WTC11 (cell line): ENCODE results near the gene AIFM2. TPM values are rescaled to one million over a fixed set of nuclear protein-coding genes. Genes with fewer than 3 reads are reported as not detected.

Experiments
- ATAC-seq: fragments of 200-7000 bp; cut with Tn5 transposase; 2 replicates; pipeline ENCODE4 v1.10.0; 2021; ENCODE audit warnings: mild to moderate bottlenecking, moderate library complexity
- CTCF ChIA-PET: fragments of 300-600 bp; sonication (Branson Sonifier 250); formaldehyde crosslinking; loops from one replicate; lab custom pipeline; 2021; ENCODE audit warnings: antibody characterized with exemption; lab: Charles Lee
- POLR2A ChIA-PET: fragments of 350-600 bp; sonication (Branson Sonifier 250); formaldehyde crosslinking; loops from one replicate; lab custom pipeline; 2021; ENCODE audit warnings: antibody characterized with exemption; lab: Charles Lee
- DNase-seq: peaks from one replicate; pipeline ENCODE4 v3.0.0; 2021; ENCODE audit warnings: low spot score
- H3K27ac Mint-ChIP-seq: 2 replicates; pipeline ENCODE4 v1.8.0; 2021; ENCODE audit warnings: mixed read lengths
- H3K27me3 Mint-ChIP-seq: 2 replicates; pipeline ENCODE4 v1.8.0; 2021; ENCODE audit warnings: low read depth, mild to moderate bottlenecking, moderate library complexity, mixed read lengths
- H3K36me3 Mint-ChIP-seq: 2 replicates; pipeline ENCODE4 v1.8.0; 2021; ENCODE audit warnings: mixed read lengths
- H3K4me1 Mint-ChIP-seq: 2 replicates; pipeline ENCODE4 v1.8.0; 2022; ENCODE audit warnings: mixed read lengths
- H3K4me3 Mint-ChIP-seq: 2 replicates; pipeline ENCODE4 v1.8.0; 2021; ENCODE audit warnings: mild to moderate bottlenecking, moderate library complexity, mixed read lengths
- H3K9me3 Mint-ChIP-seq: 2 replicates; pipeline ENCODE4 v1.8.0; 2021; ENCODE audit warnings: mixed read lengths
- CBFB ChIP-seq: sonication (generic); formaldehyde crosslinking; IDR thresholded peaks from 2 replicates; pipeline ENCODE4 v1.8.1; 2022; ENCODE audit warnings: mild to moderate bottlenecking, low read depth, missing genetic modification reagents
- EMX1 ChIP-seq: fragments of 250-450 bp; sonication (Bioruptor Pico); IDR thresholded peaks from 2 replicates; pipeline ENCODE4 v1.8.0; 2021; ENCODE audit warnings: mild to moderate bottlenecking
- ESRRA ChIP-seq: sonication (generic); formaldehyde crosslinking; IDR thresholded peaks from 2 replicates; pipeline ENCODE4 v1.8.1; 2022; ENCODE audit warnings: mild to moderate bottlenecking, missing genetic modification reagents, borderline replicate concordance
- FOXP1 ChIP-seq: sonication (generic); formaldehyde crosslinking; IDR thresholded peaks from 2 replicates; pipeline ENCODE4 v1.8.0; 2022; ENCODE audit warnings: missing genetic modification reagents, mild to moderate bottlenecking, moderate library complexity, borderline replicate concordance
- NR1H2 ChIP-seq: sonication (generic); formaldehyde crosslinking; IDR thresholded peaks from 2 replicates; pipeline ENCODE4 v1.9.0; 2021; ENCODE audit warnings: mild to moderate bottlenecking, moderate library complexity, missing genetic modification reagents
- NR3C1 ChIP-seq: sonication (generic); formaldehyde crosslinking; conservative IDR thresholded peaks from 2 replicates; pipeline ENCODE4 v1.8.1; 2023; ENCODE audit warnings: low read depth, mild to moderate bottlenecking, missing genetic modification reagents
- OVOL2 ChIP-seq: fragments of 250-450 bp; sonication (Bioruptor Pico); IDR thresholded peaks from 2 replicates; pipeline ENCODE4 v1.9.0; 2021; ENCODE audit warnings: mild to moderate bottlenecking, borderline replicate concordance
- SMAD4 ChIP-seq: sonication (generic); formaldehyde crosslinking; IDR thresholded peaks from 2 replicates; pipeline ENCODE4 v1.8.0; 2022; ENCODE audit warnings: mild to moderate bottlenecking, missing genetic modification reagents
- TCF7 ChIP-seq: sonication (generic); formaldehyde crosslinking; IDR thresholded peaks from 2 replicates; pipeline ENCODE4 v1.8.0; 2022; ENCODE audit warnings: mild to moderate bottlenecking, low read depth, missing genetic modification reagents, moderate library complexity
- TEAD4 ChIP-seq: sonication (generic); formaldehyde crosslinking; IDR thresholded peaks from 2 replicates; pipeline ENCODE4 v1.8.0; 2022; ENCODE audit warnings: mild to moderate bottlenecking, missing genetic modification reagents
- ZNF138 ChIP-seq: sonication (generic); formaldehyde crosslinking; conservative IDR thresholded peaks from 2 replicates; pipeline ENCODE4 v1.8.1; 2022; ENCODE audit warnings: mild to moderate bottlenecking, moderate library complexity, missing genetic modification reagents
- ZNF219 ChIP-seq: sonication (generic); formaldehyde crosslinking; IDR thresholded peaks from 2 replicates; pipeline ENCODE4 v1.8.0; 2023; ENCODE audit warnings: missing genetic modification reagents, mild to moderate bottlenecking, borderline replicate concordance
- ZNF232 ChIP-seq: sonication (generic); formaldehyde crosslinking; IDR thresholded peaks from 2 replicates; pipeline ENCODE4 v1.8.0; 2022; ENCODE audit warnings: mild to moderate bottlenecking, missing genetic modification reagents
- ZNF263 ChIP-seq: sonication (generic); formaldehyde crosslinking; IDR thresholded peaks from 2 replicates; pipeline ENCODE4 v1.8.1; 2022; ENCODE audit warnings: low read depth, mild to moderate bottlenecking, moderate library complexity, missing genetic modification reagents
- total RNA-seq: library from RNA; stranded (reverse); gene quantifications from 3 replicates; pipeline ENCODE4 v1.2.3, GENCODE V29; 2021
- TF ChIP-seq, protein P1 (sequence below): fragments of 250-450 bp; sonication (Bioruptor Pico); IDR thresholded peaks from 2 replicates; pipeline ENCODE4 v2.1.2; 2022; ENCODE audit warnings: mild to moderate bottlenecking, moderate library complexity
- TF ChIP-seq, protein P2 (sequence below): sonication (generic); formaldehyde crosslinking; IDR thresholded peaks from 2 replicates; pipeline ENCODE4 v1.8.1; 2023; ENCODE audit warnings: mild to moderate bottlenecking, missing genetic modification reagents, borderline replicate concordance
- TF ChIP-seq, protein P3 (sequence below): fragments of 250-450 bp; sonication (Bioruptor Pico); IDR thresholded peaks from 2 replicates; pipeline ENCODE4 v1.9.0; 2021; ENCODE audit warnings: moderate library complexity, mild to moderate bottlenecking, inconsistent platforms, borderline replicate concordance
- TF ChIP-seq, protein P4 (sequence below): sonication (generic); formaldehyde crosslinking; IDR thresholded peaks from 2 replicates; pipeline ENCODE4 v1.8.1; 2023; ENCODE audit warnings: mild to moderate bottlenecking, moderate library complexity, missing genetic modification reagents
- TF ChIP-seq, protein P5 (sequence below): sonication (generic); formaldehyde crosslinking; IDR thresholded peaks from 2 replicates; pipeline ENCODE4 v1.8.0; 2023; ENCODE audit warnings: missing genetic modification reagents
- TF ChIP-seq, protein P6 (sequence below): fragments of 200-600 bp; IDR thresholded peaks from 2 replicates; pipeline ENCODE4 v1.8.0; 2022; ENCODE audit warnings: antibody characterized with exemption
- TF ChIP-seq, protein P7 (sequence below): sonication (generic); formaldehyde crosslinking; IDR thresholded peaks from 2 replicates; pipeline ENCODE4 v1.8.1; 2022; ENCODE audit warnings: low read depth, missing genetic modification reagents, borderline replicate concordance
- TF ChIP-seq, protein P8 (sequence below): sonication (generic); formaldehyde crosslinking; IDR thresholded peaks from 2 replicates; pipeline ENCODE4 v1.8.1; 2022; ENCODE audit warnings: low read depth, mild to moderate bottlenecking, moderate library complexity, missing genetic modification reagents, borderline replicate concordance

The AIFM2 gene
- total RNA-seq, 1 experiment from 2014 or later: 4.4 TPM

DNA sequence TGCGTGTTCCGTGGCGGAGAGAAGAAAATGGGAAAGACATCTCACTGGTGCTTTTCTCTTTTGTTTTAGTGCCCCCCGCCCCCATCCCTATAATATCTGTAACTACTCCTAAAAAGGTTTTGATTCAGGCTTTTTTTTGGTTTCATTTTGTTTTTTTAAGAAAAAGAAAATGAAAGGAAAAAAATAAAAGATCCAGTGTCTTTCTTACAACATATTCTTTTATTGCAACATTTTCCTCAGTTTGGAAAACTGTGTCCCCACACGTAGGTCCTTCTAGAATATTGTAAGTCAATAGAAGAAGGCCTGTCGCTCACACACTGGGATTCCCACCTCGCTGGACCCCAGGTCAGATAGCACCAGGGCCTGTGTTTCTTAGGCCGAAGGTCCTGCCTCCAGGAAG, 20.6 kb downstream of the AIFM2 start:
- H3K9me3 Mint-ChIP-seq: no peaks in the 10 kb centered on the region
- peaks cover 3% of the 10 kb centered on the region for H3K36me3 Mint-ChIP-seq
- H3K27ac Mint-ChIP-seq: no peak overlapping the region
- no peak for TF ChIP-seq NR1H2 (CRISPR knock-in tag)
- no peak for TF ChIP-seq ZNF219 (CRISPR knock-in tag)
- TF ChIP-seq, protein P1, sequence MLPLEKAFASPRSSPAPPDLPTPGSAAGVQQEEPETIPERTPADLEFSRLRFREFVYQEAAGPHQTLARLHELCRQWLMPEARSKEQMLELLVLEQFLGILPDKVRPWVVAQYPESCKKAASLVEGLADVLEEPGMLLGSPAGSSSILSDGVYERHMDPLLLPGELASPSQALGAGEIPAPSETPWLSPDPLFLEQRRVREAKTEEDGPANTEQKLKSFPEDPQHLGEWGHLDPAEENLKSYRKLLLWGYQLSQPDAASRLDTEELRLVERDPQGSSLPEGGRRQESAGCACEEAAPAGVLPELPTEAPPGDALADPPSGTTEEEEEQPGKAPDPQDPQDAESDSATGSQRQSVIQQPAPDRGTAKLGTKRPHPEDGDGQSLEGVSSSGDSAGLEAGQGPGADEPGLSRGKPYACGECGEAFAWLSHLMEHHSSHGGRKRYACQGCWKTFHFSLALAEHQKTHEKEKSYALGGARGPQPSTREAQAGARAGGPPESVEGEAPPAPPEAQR (CRISPR knock-in tag): no peak
- TF ChIP-seq ZNF138 (CRISPR knock-in tag): no peak
- no peak for TF ChIP-seq OVOL2 (CRISPR knock-in tag)
- TF ChIP-seq, protein P2, sequence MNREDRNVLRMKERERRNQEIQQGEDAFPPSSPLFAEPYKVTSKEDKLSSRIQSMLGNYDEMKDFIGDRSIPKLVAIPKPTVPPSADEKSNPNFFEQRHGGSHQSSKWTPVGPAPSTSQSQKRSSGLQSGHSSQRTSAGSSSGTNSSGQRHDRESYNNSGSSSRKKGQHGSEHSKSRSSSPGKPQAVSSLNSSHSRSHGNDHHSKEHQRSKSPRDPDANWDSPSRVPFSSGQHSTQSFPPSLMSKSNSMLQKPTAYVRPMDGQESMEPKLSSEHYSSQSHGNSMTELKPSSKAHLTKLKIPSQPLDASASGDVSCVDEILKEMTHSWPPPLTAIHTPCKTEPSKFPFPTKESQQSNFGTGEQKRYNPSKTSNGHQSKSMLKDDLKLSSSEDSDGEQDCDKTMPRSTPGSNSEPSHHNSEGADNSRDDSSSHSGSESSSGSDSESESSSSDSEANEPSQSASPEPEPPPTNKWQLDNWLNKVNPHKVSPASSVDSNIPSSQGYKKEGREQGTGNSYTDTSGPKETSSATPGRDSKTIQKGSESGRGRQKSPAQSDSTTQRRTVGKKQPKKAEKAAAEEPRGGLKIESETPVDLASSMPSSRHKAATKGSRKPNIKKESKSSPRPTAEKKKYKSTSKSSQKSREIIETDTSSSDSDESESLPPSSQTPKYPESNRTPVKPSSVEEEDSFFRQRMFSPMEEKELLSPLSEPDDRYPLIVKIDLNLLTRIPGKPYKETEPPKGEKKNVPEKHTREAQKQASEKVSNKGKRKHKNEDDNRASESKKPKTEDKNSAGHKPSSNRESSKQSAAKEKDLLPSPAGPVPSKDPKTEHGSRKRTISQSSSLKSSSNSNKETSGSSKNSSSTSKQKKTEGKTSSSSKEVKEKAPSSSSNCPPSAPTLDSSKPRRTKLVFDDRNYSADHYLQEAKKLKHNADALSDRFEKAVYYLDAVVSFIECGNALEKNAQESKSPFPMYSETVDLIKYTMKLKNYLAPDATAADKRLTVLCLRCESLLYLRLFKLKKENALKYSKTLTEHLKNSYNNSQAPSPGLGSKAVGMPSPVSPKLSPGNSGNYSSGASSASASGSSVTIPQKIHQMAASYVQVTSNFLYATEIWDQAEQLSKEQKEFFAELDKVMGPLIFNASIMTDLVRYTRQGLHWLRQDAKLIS: no peak
- TF ChIP-seq, protein P3, sequence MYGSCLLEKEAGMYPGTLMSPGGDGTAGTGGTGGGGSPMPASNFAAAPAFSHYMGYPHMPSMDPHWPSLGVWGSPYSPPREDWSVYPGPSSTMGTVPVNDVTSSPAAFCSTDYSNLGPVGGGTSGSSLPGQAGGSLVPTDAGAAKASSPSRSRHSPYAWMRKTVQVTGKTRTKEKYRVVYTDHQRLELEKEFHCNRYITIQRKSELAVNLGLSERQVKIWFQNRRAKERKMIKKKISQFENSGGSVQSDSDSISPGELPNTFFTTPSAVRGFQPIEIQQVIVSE: no peak
- no peak for TF ChIP-seq TEAD4 (CRISPR knock-in tag)
- no peak for TF ChIP-seq NR3C1 (CRISPR knock-in tag)
- no peak for TF ChIP-seq TCF7
- no peak for TF ChIP-seq EMX1 (CRISPR knock-in tag)
- TF ChIP-seq, protein P4, sequence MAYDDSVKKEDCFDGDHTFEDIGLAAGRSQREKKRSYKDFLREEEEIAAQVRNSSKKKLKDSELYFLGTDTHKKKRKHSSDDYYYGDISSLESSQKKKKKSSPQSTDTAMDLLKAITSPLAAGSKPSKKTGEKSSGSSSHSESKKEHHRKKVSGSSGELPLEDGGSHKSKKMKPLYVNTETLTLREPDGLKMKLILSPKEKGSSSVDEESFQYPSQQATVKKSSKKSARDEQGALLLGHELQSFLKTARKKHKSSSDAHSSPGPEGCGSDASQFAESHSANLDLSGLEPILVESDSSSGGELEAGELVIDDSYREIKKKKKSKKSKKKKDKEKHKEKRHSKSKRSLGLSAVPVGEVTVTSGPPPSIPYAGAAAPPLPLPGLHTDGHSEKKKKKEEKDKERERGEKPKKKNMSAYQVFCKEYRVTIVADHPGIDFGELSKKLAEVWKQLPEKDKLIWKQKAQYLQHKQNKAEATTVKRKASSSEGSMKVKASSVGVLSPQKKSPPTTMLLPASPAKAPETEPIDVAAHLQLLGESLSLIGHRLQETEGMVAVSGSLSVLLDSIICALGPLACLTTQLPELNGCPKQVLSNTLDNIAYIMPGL: no peak
- TF ChIP-seq ZNF232 (CRISPR knock-in tag): no peak
- no peak for TF ChIP-seq SMAD4 (CRISPR knock-in tag)
- H3K4me3 Mint-ChIP-seq: no peak overlapping the region
- ChIA-PET POLR2A (no interaction called here), CTCF (no interaction called here)
- no peak for ATAC-seq
- no peaks in the 10 kb centered on the region for H3K27me3 Mint-ChIP-seq
- DNase-seq: no peak
- H3K4me1 Mint-ChIP-seq: peaks cover 6% of the 10 kb centered on the region

DNA sequence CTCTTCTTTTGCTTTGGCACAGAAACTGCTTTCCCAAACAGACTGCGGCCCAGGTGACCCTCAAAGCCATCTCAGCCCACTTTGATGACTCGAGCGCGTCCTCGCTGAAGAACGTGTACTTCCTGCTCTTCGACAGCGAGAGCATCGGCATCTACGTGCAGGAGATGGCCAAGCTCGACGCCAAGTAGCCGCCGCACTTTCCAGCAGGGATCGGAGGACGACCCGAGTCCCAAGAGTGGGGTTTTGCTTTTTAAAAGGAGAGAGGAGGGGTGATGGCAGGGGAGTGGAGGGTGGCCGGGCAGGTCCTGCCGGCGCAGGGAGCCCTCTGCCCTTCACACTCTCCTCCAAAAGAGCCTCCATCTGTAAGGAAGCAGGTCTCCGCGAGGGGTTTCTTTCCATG, 21.1 kb downstream of the AIFM2 start:
- ATAC-seq (no peak), DNase-seq (no peak)
- Mint-ChIP-seq H3K27ac (no peak overlapping the region), H3K36me3 (peaks cover 3% of the 10 kb centered on the region), H3K4me3 (no peak overlapping the region), H3K27me3 (no peaks in the 10 kb centered on the region), H3K4me1 (peaks cover 6% of the 10 kb centered on the region), H3K9me3 (no peaks in the 10 kb centered on the region)
- ChIA-PET POLR2A (no interaction called here), CTCF (no interaction called here)
- TF ChIP-seq, protein P3: no peak
- TF ChIP-seq ESRRA (CRISPR knock-in tag): no peak
- TF ChIP-seq ZNF232 (CRISPR knock-in tag): no peak
- no peak for TF ChIP-seq CBFB (CRISPR knock-in tag)
- TF ChIP-seq FOXP1: no peak
- TF ChIP-seq, protein P5, sequence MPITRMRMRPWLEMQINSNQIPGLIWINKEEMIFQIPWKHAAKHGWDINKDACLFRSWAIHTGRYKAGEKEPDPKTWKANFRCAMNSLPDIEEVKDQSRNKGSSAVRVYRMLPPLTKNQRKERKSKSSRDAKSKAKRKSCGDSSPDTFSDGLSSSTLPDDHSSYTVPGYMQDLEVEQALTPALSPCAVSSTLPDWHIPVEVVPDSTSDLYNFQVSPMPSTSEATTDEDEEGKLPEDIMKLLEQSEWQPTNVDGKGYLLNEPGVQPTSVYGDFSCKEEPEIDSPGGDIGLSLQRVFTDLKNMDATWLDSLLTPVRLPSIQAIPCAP: no peak
- TF ChIP-seq, protein P6, sequence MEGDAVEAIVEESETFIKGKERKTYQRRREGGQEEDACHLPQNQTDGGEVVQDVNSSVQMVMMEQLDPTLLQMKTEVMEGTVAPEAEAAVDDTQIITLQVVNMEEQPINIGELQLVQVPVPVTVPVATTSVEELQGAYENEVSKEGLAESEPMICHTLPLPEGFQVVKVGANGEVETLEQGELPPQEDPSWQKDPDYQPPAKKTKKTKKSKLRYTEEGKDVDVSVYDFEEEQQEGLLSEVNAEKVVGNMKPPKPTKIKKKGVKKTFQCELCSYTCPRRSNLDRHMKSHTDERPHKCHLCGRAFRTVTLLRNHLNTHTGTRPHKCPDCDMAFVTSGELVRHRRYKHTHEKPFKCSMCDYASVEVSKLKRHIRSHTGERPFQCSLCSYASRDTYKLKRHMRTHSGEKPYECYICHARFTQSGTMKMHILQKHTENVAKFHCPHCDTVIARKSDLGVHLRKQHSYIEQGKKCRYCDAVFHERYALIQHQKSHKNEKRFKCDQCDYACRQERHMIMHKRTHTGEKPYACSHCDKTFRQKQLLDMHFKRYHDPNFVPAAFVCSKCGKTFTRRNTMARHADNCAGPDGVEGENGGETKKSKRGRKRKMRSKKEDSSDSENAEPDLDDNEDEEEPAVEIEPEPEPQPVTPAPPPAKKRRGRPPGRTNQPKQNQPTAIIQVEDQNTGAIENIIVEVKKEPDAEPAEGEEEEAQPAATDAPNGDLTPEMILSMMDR: no peak
- TF ChIP-seq, protein P7, sequence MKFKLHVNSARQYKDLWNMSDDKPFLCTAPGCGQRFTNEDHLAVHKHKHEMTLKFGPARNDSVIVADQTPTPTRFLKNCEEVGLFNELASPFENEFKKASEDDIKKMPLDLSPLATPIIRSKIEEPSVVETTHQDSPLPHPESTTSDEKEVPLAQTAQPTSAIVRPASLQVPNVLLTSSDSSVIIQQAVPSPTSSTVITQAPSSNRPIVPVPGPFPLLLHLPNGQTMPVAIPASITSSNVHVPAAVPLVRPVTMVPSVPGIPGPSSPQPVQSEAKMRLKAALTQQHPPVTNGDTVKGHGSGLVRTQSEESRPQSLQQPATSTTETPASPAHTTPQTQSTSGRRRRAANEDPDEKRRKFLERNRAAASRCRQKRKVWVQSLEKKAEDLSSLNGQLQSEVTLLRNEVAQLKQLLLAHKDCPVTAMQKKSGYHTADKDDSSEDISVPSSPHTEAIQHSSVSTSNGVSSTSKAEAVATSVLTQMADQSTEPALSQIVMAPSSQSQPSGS (CRISPR knock-in tag): no peak
- TF ChIP-seq ZNF263 (CRISPR knock-in tag): no peak
- TF ChIP-seq, protein P8, sequence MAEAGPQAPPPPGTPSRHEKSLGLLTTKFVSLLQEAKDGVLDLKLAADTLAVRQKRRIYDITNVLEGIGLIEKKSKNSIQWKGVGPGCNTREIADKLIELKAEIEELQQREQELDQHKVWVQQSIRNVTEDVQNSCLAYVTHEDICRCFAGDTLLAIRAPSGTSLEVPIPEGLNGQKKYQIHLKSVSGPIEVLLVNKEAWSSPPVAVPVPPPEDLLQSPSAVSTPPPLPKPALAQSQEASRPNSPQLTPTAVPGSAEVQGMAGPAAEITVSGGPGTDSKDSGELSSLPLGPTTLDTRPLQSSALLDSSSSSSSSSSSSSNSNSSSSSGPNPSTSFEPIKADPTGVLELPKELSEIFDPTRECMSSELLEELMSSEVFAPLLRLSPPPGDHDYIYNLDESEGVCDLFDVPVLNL (CRISPR knock-in tag): no peak
